ENCODE data around the gene ITPR1. TPM values are rescaled to one million over a fixed set of nuclear protein-coding genes. Genes with fewer than 3 reads are reported as not detected.
A peak's percentile ranks its signal among the peaks of the same experiment; 100 is the strongest.

Gene ITPR1
- total RNA-seq, 2 donors from 2014 or later: 7.0 to 18.2 TPM

DNA sequence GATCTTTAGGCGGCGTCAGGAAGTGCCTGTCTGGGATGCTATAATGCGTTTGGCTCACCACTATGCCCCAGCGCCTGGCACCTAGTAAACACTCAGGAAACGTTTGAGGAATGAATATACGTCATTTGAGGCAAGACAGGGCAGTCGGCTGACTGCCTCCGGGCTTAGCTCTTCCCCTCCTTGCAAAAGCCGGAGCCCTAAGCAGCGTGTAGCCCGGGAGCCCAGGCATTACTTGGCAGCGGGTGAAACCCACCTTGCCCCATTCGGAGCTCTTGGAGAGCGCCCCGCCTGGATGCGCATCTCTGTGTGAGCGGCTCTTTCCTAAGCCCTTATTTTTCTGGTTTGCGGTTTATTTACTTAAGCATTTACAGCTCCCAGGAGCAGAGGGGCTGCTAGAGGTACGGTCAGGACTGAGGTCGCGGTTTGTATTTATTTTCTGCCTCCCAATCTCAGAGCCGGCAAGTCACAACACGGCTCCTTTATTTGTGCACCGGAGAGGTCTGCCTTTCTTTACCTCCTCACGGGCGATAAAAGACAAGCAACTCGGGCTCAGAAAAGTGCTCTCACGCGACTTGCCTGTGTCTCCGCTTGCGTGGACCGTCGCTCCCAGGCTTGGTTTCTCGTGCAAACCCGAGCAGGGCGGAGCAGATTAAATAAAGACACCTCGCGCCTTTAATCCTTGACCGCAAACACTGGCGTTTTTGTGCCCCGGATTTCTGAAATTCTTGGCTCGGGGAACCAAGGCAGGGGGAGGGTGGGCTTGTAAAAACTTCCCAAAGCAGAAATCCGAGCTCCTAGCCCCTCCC lies 737 bp upstream of the ITPR1 start:
- DNase-seq: peak; percentile 56
- H3K36me3 ChIP-seq: no peaks in the 10 kb centered on the region
- intact Hi-C loops (cut with DNase I): no loop called here
- no peaks in the 10 kb centered on the region for H3K27me3 ChIP-seq
- H3K9ac ChIP-seq (ENCODE audit: low read depth in 2 of 2, low read length in 2 of 2): peak overlapping the region; percentile 57 to 59
- peak overlapping the region; percentile 63 for H3K27ac ChIP-seq
- peak overlapping the region; percentile 61 for H3K4me3 ChIP-seq
- TF ChIP-seq, protein P1, sequence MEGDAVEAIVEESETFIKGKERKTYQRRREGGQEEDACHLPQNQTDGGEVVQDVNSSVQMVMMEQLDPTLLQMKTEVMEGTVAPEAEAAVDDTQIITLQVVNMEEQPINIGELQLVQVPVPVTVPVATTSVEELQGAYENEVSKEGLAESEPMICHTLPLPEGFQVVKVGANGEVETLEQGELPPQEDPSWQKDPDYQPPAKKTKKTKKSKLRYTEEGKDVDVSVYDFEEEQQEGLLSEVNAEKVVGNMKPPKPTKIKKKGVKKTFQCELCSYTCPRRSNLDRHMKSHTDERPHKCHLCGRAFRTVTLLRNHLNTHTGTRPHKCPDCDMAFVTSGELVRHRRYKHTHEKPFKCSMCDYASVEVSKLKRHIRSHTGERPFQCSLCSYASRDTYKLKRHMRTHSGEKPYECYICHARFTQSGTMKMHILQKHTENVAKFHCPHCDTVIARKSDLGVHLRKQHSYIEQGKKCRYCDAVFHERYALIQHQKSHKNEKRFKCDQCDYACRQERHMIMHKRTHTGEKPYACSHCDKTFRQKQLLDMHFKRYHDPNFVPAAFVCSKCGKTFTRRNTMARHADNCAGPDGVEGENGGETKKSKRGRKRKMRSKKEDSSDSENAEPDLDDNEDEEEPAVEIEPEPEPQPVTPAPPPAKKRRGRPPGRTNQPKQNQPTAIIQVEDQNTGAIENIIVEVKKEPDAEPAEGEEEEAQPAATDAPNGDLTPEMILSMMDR (IDR thresholded peaks at IDR 0.05): no peak
- no peaks in the 10 kb centered on the region for H3K9me3 ChIP-seq
- H3K4me1 ChIP-seq: peaks cover 9% of the 10 kb centered on the region

DNA sequence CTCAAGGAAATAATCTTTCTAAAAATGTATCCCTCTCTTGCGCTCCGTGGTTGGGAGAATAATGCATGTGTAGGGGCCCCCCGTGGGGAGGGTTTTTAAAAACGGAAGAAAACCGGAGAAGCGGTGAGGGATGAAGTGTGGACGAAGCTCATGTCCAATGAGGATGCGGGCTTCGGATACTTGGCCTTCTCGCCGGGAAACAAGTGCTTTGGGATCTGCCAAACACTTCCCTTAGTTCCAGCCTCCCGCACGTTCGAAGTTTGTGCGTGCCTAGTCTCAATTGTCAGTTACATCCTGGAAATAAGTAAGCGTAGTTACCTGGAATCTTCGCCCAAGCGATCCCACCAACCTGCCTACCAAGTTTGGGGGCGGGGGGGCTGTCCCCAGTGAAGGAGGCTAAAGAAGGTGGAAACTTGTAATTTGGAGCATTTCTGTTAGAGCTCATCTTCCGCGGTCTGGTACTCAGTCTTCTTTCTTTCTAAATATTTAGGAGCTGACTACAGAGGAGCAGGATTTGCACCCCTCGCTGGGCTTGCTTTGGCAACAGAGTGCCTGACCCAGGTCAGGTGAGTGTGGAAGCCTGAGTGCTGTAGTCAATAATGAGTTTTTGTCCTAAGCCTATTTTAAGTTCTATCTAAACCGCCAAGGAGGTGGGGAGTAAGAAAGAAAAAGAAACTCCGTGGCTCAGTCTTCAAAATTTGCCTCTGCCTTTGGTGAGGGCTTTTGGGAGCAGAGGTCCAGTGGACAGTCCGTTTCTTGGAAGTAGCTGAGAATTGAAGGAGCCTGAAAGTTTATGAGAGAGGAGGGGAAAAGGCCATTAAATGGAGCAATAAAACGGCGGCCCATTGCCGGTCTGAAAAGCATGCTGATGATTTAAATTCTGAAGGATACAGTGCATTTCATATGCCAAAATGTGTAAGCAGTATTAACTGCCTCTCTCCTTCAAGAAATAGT lies 1.1 kb downstream of the ITPR1 start:
- peak overlapping the region; percentile 61 for H3K4me3 ChIP-seq
- DNase-seq: peak; percentile 30

DNA sequence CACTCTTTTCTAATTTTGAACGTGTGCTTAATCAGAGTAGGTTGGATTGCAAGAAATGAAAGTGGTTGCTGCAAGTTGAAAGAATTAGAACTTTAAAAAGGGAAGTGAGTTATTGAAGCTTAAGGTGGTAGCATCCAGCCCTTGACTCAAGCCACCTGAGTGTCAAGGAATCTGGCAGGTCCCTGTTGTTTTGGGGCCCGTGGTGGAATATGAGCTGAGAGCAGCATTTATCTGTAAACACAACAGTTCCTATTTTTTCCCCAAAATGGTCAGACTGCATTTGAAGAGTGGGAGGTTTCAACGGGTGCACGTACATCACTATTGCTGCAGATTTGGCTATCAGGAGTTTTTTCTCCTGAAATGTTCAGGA lies 1.7 kb downstream of the ITPR1 start:
- H3K27ac ChIP-seq: peak overlapping the region; percentile 63
- H3K9ac ChIP-seq (ENCODE audit: low read depth in 2 of 2, low read length in 2 of 2): no peak overlapping the region
- H3K4me3 ChIP-seq: peak overlapping the region; percentile 61
- no peak for DNase-seq
- H3K36me3 ChIP-seq: no peaks in the 10 kb centered on the region
- intact Hi-C loops (cut with DNase I): no loop called here
- H3K27me3 ChIP-seq: no peaks in the 10 kb centered on the region
- no peaks in the 10 kb centered on the region for H3K9me3 ChIP-seq
- TF ChIP-seq, protein P1 (IDR thresholded peaks at IDR 0.05): no peak
- peaks cover 9% of the 10 kb centered on the region for H3K4me1 ChIP-seq

More for the DNA sequence above, 1.1 kb downstream of the ITPR1 start:
- Histone ChIP-seq H3K27ac (peak overlapping the region; percentile 63), H3K4me1 (peaks cover 9% of the 10 kb centered on the region), H3K9ac (ENCODE audit: low read depth in 2 of 2, low read length in 2 of 2) (peak overlapping the region in 1 of 2 donors; percentile 46), H3K27me3 (no peaks in the 10 kb centered on the region), H3K36me3 (no peaks in the 10 kb centered on the region), H3K9me3 (no peaks in the 10 kb centered on the region)
- intact Hi-C loops (cut with DNase I): no loop called here
- TF ChIP-seq, protein P1 (IDR thresholded peaks at IDR 0.05): no peak

DNA sequence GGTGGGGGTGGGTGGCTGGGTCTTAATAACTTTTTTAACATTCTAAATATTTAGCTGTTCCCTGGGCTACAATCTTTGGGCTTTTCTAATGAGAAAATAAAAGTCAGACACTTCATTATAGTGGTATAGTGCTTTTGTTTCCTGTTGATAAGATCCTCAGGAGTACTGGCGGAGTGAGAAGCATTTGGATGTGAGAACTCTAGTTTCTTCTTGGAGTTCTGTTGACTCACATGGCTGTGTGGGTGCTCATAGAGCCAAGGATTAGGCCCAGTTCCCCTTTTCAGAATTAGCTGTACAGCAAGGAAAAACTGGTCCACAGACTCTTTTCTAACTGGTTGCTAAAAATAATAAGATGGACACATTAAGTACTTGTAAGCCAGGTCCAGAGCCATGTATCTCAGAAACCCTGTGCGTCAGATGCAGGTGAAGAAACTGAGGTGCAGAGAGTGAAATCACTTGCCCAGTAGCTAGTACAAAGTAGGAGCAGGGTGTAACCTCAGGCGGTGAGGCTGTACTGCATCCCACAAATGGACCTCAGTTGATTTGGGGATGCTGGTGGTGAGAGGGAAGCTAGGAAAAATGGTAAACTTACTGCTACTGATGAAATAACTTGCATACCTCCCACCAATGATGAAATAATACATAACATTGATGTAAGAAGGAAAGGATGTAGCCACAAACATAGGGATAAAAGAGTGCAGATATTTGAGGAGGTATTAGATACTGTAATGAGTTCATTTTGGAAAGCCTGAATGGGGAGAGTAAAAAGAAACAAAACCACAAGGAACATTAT lies 2.3 kb downstream of the ITPR1 start:
- H3K27ac ChIP-seq: peak overlapping the region; percentile 63
- H3K36me3 ChIP-seq: no peaks in the 10 kb centered on the region
- H3K4me1 ChIP-seq: peaks cover 9% of the 10 kb centered on the region
- no peaks in the 10 kb centered on the region for H3K9me3 ChIP-seq
- intact Hi-C loops (cut with DNase I): no loop called here
- TF ChIP-seq, protein P1 (IDR thresholded peaks at IDR 0.05): no peak
- no peak overlapping the region for H3K9ac ChIP-seq (ENCODE audit: low read depth in 2 of 2, low read length in 2 of 2)
- no peaks in the 10 kb centered on the region for H3K27me3 ChIP-seq
- H3K4me3 ChIP-seq: no peak overlapping the region
- DNase-seq: no peak

DNA sequence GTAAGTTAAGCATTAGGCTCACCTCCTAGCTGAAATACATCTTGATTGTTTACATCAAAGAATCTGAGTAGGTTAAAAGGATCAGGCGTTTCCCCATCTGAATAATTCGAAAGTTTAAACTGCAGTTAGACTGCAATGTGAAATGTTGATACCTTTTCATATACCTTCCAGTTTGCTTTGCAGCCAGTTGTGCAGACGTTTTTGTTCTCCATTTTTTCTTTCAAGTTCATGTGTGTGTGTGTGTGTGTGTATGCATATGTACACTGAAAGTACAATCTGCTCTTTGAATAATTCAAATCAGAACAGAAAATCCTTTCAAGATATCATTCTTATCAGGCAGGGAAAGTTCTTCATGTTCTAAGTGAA lies 2.9 kb downstream of the ITPR1 start:
- intact Hi-C loops (cut with DNase I): no loop called here
- no peaks in the 10 kb centered on the region for H3K9me3 ChIP-seq
- no peak overlapping the region for H3K27ac ChIP-seq

More for the DNA sequence above, 2.9 kb downstream of the ITPR1 start:
- Histone ChIP-seq H3K9ac (ENCODE audit: low read depth in 2 of 2, low read length in 2 of 2) (no peak overlapping the region), H3K4me3 (no peak overlapping the region), H3K27me3 (no peaks in the 10 kb centered on the region), H3K4me1 (peaks cover 9% of the 10 kb centered on the region), H3K36me3 (no peaks in the 10 kb centered on the region)
- TF ChIP-seq, protein P1 (IDR thresholded peaks at IDR 0.05): no peak
- no peak for DNase-seq
